ENCODE measurements around the gene HOXA7. TPM values are rescaled to one million over a fixed set of nuclear protein-coding genes. Genes with fewer than 3 reads are reported as not detected.

Gene HOXA7
- total RNA-seq, 6 experiments from 2014 or later, result not detected

DNA sequence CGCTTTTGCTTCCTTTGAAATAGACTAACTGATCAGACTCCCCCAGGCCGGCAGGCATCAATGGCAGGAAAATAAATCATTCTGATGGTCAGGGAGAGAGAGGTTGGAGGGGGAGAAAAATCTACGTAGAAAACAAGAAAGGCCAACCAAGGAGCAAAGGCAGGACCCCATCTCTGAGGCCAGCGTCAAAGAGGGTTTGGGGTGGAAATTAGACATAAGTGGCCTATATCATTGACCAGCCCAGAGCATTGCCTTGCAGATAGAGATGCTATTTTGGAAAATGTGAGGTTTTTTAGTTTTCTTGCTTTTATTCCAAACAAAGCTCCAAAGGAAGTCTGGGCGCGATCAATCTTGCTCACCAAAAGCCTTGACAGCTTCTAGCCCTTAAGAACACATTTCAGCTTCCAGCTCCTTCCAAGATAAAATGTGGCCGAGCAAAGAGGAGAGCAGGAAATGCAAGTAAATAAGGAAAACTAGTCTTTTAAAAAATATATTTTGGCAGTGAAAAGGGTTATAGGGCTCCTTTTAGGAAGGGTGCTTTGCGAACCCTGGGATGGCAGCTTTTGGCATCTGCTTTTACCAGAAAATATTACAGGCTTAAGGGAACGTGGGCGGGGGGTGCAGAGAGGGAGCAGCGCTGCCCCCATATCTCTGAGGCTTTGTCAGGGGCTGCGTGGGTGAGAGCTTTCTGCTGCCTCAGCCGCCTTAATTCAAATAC lies 52.0 kb downstream of the HOXA7 start:
- Histone ChIP-seq H3K9me3 (no peaks in the 10 kb centered on the region), H3K4me3 (no peak overlapping the region), H3K27ac (peak overlapping the region in 2 of 3 donors; percentile 54 to 71), H3K4me1 (peaks cover 0 to 3% (median 0%) of the 10 kb centered on the region in 4 donors), H3K36me3 (no peaks in the 10 kb centered on the region), H3K27me3 (peaks cover 0 to 23% of the 10 kb centered on the region in 2 donors)
- no peak for ATAC-seq
- DNase-seq, result no peak
- TF ChIP-seq CTCF (IDR thresholded peaks at IDR 0.05) (no peak), POLR2A (IDR thresholded peaks at IDR 0.05) (no peak)
- intact Hi-C loops (cut with DNase I), result no loop called here
- 19% methylated on average over 13 of the region's 13 CpGs for WGBS (ENCODE audit: insufficient coverage, low coverage, low lambda C conversion rate, missing lambda C conversion rate)

MicroRNAs within 50 kb of the gene (microRNA counts, 767-probe panel; counts per million panel counts)
- microRNA hsa-miR-196b-5p, result 237 counts per million

Small RNAs within 50 kb of the gene (microRNA-seq; reads per million reads assigned to microRNA genes)
- gene MIR196B, result 27.2 to 49.6 reads per million in 2 donors

Small RNAs within 50 kb of the gene (small RNA-seq; reads per million reads assigned to genes)
- 0 reads per million in 2 experiments for gene AC004080.5
- gene RF02140, result 0 reads per million in 2 experiments
- gene RF02141, result 0 reads per million in 2 experiments

Other genes with a start within 250 kb of the HOXA7 start
- under 1 TPM in 5 of 6 experiments, not detected in 1; 0.09 to 0.31 (median 0.17) TPM for gene HOXA1, start 60.7 kb downstream of the HOXA7 start, total RNA-seq
- gene HOXA2, start 54.0 kb downstream of the HOXA7 start, total RNA-seq, result under 1 TPM in 3 of 6 experiments, not detected in 3; 0.16 to 0.19 (median 0.17) TPM
- 1 to 10 TPM in 1 of 6 experiments, under 1 TPM in 4, not detected in 1; 0.55 to 1.6 (median 0.75) TPM for gene HOXA4, start 25.9 kb downstream of the HOXA7 start, total RNA-seq
- 1 to 10 TPM in 2 of 6 experiments, under 1 TPM in 4; 0.18 to 1.5 (median 0.65) TPM for gene HOXA5, start 13.0 kb downstream of the HOXA7 start, total RNA-seq
- not detected for gene HOXA6, start 8.9 kb downstream of the HOXA7 start, total RNA-seq
- under 1 TPM in 4 of 6 experiments, not detected in 2; 0.17 to 0.26 (median 0.25) TPM for gene HOXA3, start 4.1 kb downstream of the HOXA7 start, total RNA-seq
- gene HOXA9, start 8.9 kb upstream of the HOXA7 start, total RNA-seq, result under 1 TPM in 1 of 6 experiments, not detected in 5; 0.09 TPM
- gene HOXA10, start 17.6 kb upstream of the HOXA7 start, total RNA-seq, result not detected
- not detected for gene HOXA11, start 28.6 kb upstream of the HOXA7 start, total RNA-seq
- gene HOXA13, start 43.4 kb upstream of the HOXA7 start, total RNA-seq, result not detected
- not detected for gene EVX1, start 86.1 kb upstream of the HOXA7 start, total RNA-seq